A673 (cell line): ENCODE measurements around the gene CRB1.
A peak's percentile ranks its signal among the peaks of the same experiment; 100 is the strongest.

ENCODE experiments used
- CTCF ChIP-seq: fragments of 300-800, 200-600 bp; sonication (generic); conservative IDR thresholded peaks from 2 replicates; pipeline ENCODE4 v1.5.1; 2017; ENCODE audit warnings: low read depth, mild to moderate bottlenecking, antibody characterized with exemption, low read length, moderate library complexity, mixed read lengths
- EZH2 ChIP-seq: fragments of 200-600 bp; sonication (generic); IDR thresholded peaks from 2 replicates; pipeline ENCODE4 v1.6.1; 2017; ENCODE audit warnings: borderline replicate concordance, low read depth, mild to moderate bottlenecking, mixed read lengths, antibody characterized with exemption, low read length; ENCODE audit not compliant: poor library complexity, severe bottlenecking

DNA sequence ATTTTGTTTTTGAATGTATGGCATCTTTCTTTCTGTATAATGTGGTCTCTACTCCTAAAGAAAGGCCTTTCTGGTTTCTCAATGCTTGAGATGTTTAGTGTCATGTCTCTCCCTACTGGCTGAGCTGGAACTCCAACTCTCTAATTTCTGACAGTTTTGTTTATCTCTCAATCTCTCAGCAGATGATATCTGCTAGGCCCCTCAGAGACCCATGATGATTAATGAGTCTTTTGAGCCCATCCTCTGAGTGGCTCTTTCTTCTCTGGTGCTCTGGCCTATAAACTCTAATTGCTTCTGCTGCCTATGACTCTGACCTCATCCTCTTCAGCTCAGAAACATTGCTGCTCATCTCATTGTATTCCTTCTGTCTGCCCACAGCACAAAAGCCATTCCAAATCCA, 46.6 kb downstream of the CRB1 start:
- TF ChIP-seq CTCF (peak; percentile 32; the same call in 1 of the 2 replicates), EZH2 (no peak)
